Upper lobe of right lung (tissue), 1 donor: Measurements from ENCODE around the gene CWC22. TPM values are rescaled to one million over a fixed set of nuclear protein-coding genes. Genes with fewer than 3 reads are reported as not detected.

ENCODE experiments used
- ATAC-seq: fragments of 200-7000 bp; cut with Tn5 transposase; one replicate; pipeline ENCODE4 v1.9.1; 2020; ENCODE audit warnings: mild to moderate bottlenecking, moderate library complexity
- DNase-seq: peaks from one replicate; pipeline ENCODE4 v3.0.0-alpha.2; 2020
- H3K27ac ChIP-seq: fragments of 200-600 bp; one replicate; pipeline ENCODE4 v1.8.0; 2022
- H3K27me3 ChIP-seq: fragments of 200-600 bp; one replicate; pipeline ENCODE4 v1.8.0; 2022; ENCODE audit warnings: mild to moderate bottlenecking
- H3K36me3 ChIP-seq: fragments of 200-600 bp; one replicate; pipeline ENCODE4 v1.8.0; 2022
- H3K4me1 ChIP-seq: fragments of 200-600 bp; one replicate; pipeline ENCODE4 v1.8.0; 2022
- H3K4me3 ChIP-seq: fragments of 200-600 bp; one replicate; pipeline ENCODE4 v1.8.0; 2022; ENCODE audit warnings: mild to moderate bottlenecking
- H3K9me3 ChIP-seq: fragments of 200-600 bp; one replicate; pipeline ENCODE4 v1.8.0; 2022
- CTCF ChIP-seq: fragments of 200-600 bp; IDR thresholded peaks from one replicate; pipeline ENCODE4 v1.8.0; 2022; ENCODE audit warnings: antibody characterized with exemption
- intact Hi-C: fragments of 100-400 bp; cut with DNase I; formaldehyde crosslinking; loops from one replicate; pipeline ENCODE4 v1.11.0; 2022
- total RNA-seq: library from RNA; stranded (reverse); fragmentation: NEBNext Ultra II Directional; extraction: Animal tissue kit (Norgen Biotek cat#: 25700); gene quantifications from one replicate; pipeline ENCODE4 v1.2.1, GENCODE V29; 2021
- donor health status: DM: no; HTN: yes; CAD: no; lungs with severe emphysema.

The CWC22 gene
- total RNA-seq, 1 donor from 2014 or later = 19.8 TPM

- DNase-seq = no peak
- Histone ChIP-seq H3K4me1 (no peaks in the 10 kb centered on the region), H3K4me3 (no peak overlapping the region), H3K36me3 (no peaks in the 10 kb centered on the region), H3K9me3 (no peaks in the 10 kb centered on the region), H3K27ac (no peak overlapping the region), H3K27me3 (no peaks in the 10 kb centered on the region)
- ATAC-seq = no peak
- no peak for TF ChIP-seq CTCF
- intact Hi-C loops = no loop called here
Observed at GRCh38 chr2:179915395-179915992, 91.6 kb downstream of the CWC22 start.

DNA sequence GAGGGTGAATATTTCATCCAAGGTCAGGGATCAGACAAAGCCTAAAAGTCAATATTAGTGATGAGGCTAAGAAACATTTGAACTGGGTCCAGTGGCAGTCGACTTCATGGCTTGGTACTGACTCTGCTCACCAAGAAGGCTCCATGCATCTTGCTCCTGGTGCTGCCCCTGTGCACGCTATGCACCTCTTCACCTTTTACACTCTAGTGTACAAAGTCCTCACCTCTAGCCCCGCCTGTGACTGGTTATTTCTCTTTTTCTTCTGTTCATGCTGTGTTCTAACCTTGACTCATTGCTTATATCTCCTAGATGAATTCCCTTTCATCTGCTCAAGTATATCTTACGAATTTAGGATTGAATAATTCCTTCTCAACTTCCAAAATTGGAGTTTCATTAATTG lies 93.3 kb downstream of the CWC22 start:
- Histone ChIP-seq H3K9me3 (no peaks in the 10 kb centered on the region), H3K4me3 (no peak overlapping the region), H3K4me1 (no peaks in the 10 kb centered on the region), H3K36me3 (no peaks in the 10 kb centered on the region), H3K27ac (no peak overlapping the region), H3K27me3 (no peaks in the 10 kb centered on the region)
- intact Hi-C loops = no loop called here
- no peak for TF ChIP-seq CTCF
- DNase-seq (no peak), ATAC-seq (no peak)

DNA sequence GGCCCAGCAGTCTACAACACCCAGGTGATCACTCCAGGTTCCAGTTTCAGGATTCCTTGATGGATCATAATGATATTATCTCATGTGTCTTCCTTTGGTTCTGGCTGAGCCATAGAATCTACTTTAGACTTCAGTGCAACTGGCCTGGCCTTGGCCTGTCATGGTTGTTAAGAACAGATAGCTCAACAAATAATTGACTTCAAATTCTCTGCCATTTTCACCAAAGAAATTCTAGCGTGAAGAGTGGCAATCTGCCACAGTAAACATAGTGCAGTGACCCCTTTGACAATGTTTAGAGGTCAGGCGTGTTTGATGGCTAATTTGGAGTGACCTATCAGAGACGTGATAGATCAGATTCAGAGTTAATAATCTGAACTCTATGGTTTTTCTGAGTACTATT lies 95.5 kb downstream of the CWC22 start:
- Histone ChIP-seq H3K4me1 (no peaks in the 10 kb centered on the region), H3K4me3 (no peak overlapping the region), H3K36me3 (no peaks in the 10 kb centered on the region), H3K27ac (no peak overlapping the region), H3K9me3 (no peaks in the 10 kb centered on the region), H3K27me3 (no peaks in the 10 kb centered on the region)
- ATAC-seq (no peak), DNase-seq (no peak)
- no peak for TF ChIP-seq CTCF
- intact Hi-C loops = no loop called here

- H3K4me1 ChIP-seq = no peaks in the 10 kb centered on the region
- H3K36me3 ChIP-seq = no peaks in the 10 kb centered on the region
- H3K9me3 ChIP-seq = no peaks in the 10 kb centered on the region
- no peaks in the 10 kb centered on the region for H3K27me3 ChIP-seq
- no peak overlapping the region for H3K27ac ChIP-seq
- no peak for TF ChIP-seq CTCF
- H3K4me3 ChIP-seq = no peak overlapping the region
- no peak for ATAC-seq
- intact Hi-C loops = no loop called here
- DNase-seq = no peak
Observed at GRCh38 chr2:179910735-179911113, 96.4 kb downstream of the CWC22 start.

- no peak for DNase-seq
- intact Hi-C loops = no loop called here
- H3K9me3 ChIP-seq = no peaks in the 10 kb centered on the region
- H3K4me1 ChIP-seq = no peaks in the 10 kb centered on the region
- ATAC-seq = no peak
- no peak overlapping the region for H3K27ac ChIP-seq
- H3K36me3 ChIP-seq = no peaks in the 10 kb centered on the region
- no peaks in the 10 kb centered on the region for H3K27me3 ChIP-seq
- no peak overlapping the region for H3K4me3 ChIP-seq
- TF ChIP-seq CTCF = no peak
Observed at GRCh38 chr2:179909845-179910734, 97.0 kb downstream of the CWC22 start.
